ENCODE measurements around the gene USP48.

USP48 gene

GRCh38 chr1:21825393-21825792 is 42.4 kb upstream of the USP48 start:
- ChIA-PET CTCF (no interaction called here), POLR2A (no interaction called here)
- TF ChIP-seq, protein P1, sequence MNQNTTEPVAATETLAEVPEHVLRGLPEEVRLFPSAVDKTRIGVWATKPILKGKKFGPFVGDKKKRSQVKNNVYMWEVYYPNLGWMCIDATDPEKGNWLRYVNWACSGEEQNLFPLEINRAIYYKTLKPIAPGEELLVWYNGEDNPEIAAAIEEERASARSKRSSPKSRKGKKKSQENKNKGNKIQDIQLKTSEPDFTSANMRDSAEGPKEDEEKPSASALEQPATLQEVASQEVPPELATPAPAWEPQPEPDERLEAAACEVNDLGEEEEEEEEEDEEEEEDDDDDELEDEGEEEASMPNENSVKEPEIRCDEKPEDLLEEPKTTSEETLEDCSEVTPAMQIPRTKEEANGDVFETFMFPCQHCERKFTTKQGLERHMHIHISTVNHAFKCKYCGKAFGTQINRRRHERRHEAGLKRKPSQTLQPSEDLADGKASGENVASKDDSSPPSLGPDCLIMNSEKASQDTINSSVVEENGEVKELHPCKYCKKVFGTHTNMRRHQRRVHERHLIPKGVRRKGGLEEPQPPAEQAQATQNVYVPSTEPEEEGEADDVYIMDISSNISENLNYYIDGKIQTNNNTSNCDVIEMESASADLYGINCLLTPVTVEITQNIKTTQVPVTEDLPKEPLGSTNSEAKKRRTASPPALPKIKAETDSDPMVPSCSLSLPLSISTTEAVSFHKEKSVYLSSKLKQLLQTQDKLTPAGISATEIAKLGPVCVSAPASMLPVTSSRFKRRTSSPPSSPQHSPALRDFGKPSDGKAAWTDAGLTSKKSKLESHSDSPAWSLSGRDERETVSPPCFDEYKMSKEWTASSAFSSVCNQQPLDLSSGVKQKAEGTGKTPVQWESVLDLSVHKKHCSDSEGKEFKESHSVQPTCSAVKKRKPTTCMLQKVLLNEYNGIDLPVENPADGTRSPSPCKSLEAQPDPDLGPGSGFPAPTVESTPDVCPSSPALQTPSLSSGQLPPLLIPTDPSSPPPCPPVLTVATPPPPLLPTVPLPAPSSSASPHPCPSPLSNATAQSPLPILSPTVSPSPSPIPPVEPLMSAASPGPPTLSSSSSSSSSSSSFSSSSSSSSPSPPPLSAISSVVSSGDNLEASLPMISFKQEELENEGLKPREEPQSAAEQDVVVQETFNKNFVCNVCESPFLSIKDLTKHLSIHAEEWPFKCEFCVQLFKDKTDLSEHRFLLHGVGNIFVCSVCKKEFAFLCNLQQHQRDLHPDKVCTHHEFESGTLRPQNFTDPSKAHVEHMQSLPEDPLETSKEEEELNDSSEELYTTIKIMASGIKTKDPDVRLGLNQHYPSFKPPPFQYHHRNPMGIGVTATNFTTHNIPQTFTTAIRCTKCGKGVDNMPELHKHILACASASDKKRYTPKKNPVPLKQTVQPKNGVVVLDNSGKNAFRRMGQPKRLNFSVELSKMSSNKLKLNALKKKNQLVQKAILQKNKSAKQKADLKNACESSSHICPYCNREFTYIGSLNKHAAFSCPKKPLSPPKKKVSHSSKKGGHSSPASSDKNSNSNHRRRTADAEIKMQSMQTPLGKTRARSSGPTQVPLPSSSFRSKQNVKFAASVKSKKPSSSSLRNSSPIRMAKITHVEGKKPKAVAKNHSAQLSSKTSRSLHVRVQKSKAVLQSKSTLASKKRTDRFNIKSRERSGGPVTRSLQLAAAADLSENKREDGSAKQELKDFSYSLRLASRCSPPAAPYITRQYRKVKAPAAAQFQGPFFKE (tag by site-specific recombination; IDR thresholded peaks at IDR 0.05; ENCODE audit: borderline replicate concordance) = no peak
- TF ChIP-seq, protein P2, sequence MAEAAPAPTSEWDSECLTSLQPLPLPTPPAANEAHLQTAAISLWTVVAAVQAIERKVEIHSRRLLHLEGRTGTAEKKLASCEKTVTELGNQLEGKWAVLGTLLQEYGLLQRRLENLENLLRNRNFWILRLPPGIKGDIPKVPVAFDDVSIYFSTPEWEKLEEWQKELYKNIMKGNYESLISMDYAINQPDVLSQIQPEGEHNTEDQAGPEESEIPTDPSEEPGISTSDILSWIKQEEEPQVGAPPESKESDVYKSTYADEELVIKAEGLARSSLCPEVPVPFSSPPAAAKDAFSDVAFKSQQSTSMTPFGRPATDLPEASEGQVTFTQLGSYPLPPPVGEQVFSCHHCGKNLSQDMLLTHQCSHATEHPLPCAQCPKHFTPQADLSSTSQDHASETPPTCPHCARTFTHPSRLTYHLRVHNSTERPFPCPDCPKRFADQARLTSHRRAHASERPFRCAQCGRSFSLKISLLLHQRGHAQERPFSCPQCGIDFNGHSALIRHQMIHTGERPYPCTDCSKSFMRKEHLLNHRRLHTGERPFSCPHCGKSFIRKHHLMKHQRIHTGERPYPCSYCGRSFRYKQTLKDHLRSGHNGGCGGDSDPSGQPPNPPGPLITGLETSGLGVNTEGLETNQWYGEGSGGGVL (tag by site-specific recombination; IDR thresholded peaks at IDR 0.05) = no peak
- no peak for TF ChIP-seq HOXA7 (CRISPR knock-in tag; IDR thresholded peaks at IDR 0.05; ENCODE audit: borderline replicate concordance)
- no peak for TF ChIP-seq SP3 (tag by site-specific recombination; IDR thresholded peaks at IDR 0.05)
- no peak for TF ChIP-seq ZNF747 (tag by site-specific recombination; IDR thresholded peaks at IDR 0.05)
- no peak for TF ChIP-seq PRDM1 (tag by site-specific recombination; IDR thresholded peaks at IDR 0.05)
- TF ChIP-seq MYNN (tag by site-specific recombination; IDR thresholded peaks at IDR 0.05; ENCODE audit: borderline replicate concordance) = no peak
- TF ChIP-seq ZNF223 (tag by site-specific recombination; IDR thresholded peaks at IDR 0.05) = no peak
- no peak for TF ChIP-seq ZNF132 (tag by site-specific recombination; IDR thresholded peaks at IDR 0.05; ENCODE audit: borderline replicate concordance)
- TF ChIP-seq EGR2 (tag by site-specific recombination; IDR thresholded peaks at IDR 0.05; ENCODE audit: low read depth) = no peak
- no peak for TF ChIP-seq ZNF292 (tag by site-specific recombination; IDR thresholded peaks at IDR 0.05; ENCODE audit: borderline replicate concordance, low read depth)
- no peaks in the 10 kb centered on the region for H3K9me3 ChIP-seq (ENCODE audit: control insufficient read depth, insufficient read depth, low read depth, low read length)
- H3K4me3 ChIP-seq (ENCODE audit: low read depth, low read length) = no peak overlapping the region
- H3K4me1 ChIP-seq (ENCODE audit: control insufficient read depth, insufficient read depth, low read length) = no peaks in the 10 kb centered on the region
- H3K27ac ChIP-seq (ENCODE audit: extremely low read depth, low read depth, low read length) = no peak overlapping the region
- H3K36me3 ChIP-seq (ENCODE audit: control insufficient read depth in 2 of 2, insufficient read depth in 1 of 2, low read length in 2 of 2) = peaks cover 0 to 29% of the 10 kb centered on the region in 2 experiments; a peak in 1 of 3 replicates

- TF ChIP-seq ZNF510 (tag by site-specific recombination; IDR thresholded peaks at IDR 0.05; ENCODE audit: insufficient replicate concordance) (no peak), ZNF776 (tag by site-specific recombination; IDR thresholded peaks at IDR 0.05; ENCODE audit: borderline replicate concordance) (no peak), ZNF692 (tag by site-specific recombination; IDR thresholded peaks at IDR 0.05) (no peak)
- TF ChIP-seq, protein P3, sequence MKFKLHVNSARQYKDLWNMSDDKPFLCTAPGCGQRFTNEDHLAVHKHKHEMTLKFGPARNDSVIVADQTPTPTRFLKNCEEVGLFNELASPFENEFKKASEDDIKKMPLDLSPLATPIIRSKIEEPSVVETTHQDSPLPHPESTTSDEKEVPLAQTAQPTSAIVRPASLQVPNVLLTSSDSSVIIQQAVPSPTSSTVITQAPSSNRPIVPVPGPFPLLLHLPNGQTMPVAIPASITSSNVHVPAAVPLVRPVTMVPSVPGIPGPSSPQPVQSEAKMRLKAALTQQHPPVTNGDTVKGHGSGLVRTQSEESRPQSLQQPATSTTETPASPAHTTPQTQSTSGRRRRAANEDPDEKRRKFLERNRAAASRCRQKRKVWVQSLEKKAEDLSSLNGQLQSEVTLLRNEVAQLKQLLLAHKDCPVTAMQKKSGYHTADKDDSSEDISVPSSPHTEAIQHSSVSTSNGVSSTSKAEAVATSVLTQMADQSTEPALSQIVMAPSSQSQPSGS (tag by site-specific recombination; IDR thresholded peaks at IDR 0.05; ENCODE audit: low read depth) = no peak
- Histone ChIP-seq H3K4me3 (ENCODE audit: low read depth, low read length) (no peak overlapping the region), H3K9me3 (ENCODE audit: control insufficient read depth, insufficient read depth, low read depth, low read length) (no peaks in the 10 kb centered on the region), H3K4me1 (ENCODE audit: control insufficient read depth, insufficient read depth, low read length) (no peaks in the 10 kb centered on the region), H3K36me3 (ENCODE audit: control insufficient read depth in 2 of 2, insufficient read depth in 1 of 2, low read length in 2 of 2) (peaks cover 0 to 29% of the 10 kb centered on the region in 2 experiments; a peak in 1 of 3 replicates), H3K27ac (ENCODE audit: extremely low read depth, low read depth, low read length) (no peak overlapping the region)
- POLR2A ChIA-PET = no interaction called here
- CTCF ChIA-PET = no interaction called here
Observed at GRCh38 chr1:21824926-21825325, 42.0 kb upstream of the USP48 start.
